Natural killer cell treated with Interleukin-12 subunit alpha and Interleukin-12 subunit beta and Interleukin-15 and Interleukin-18, amount 100 ng/mL, for 72 hours (primary cell): ENCODE measurements around the gene SUPT5H. TPM values are rescaled to one million over a fixed set of nuclear protein-coding genes. Genes with fewer than 3 reads are reported as not detected.
A peak's percentile ranks its signal among the peaks of the same experiment; 100 is the strongest.

Experiments used
- ATAC-seq, 2 donors: fragments of 150-1000 bp; cut with Tn5 transposase in 1 of 2; sonication (Bioruptor Pico), chemical (Tn5 transposase) in 1 of 2; 2 replicates each; pipeline ENCODE4 v1.10.0; 2021
- DNase-seq: peaks from one replicate; pipeline ENCODE4 v3.0.0; 2022; ENCODE audit warnings: low spot score
- H3K27ac Mint-ChIP-seq, 2 donors: 1 replicate in 1 of 2; 2 replicates in 1 of 2; pipeline ENCODE4 v1.8.0; 2022; ENCODE audit warnings: mixed read lengths in 2 of 2, mild to moderate bottlenecking in 1 of 2, moderate library complexity in 1 of 2
- H3K27me3 Mint-ChIP-seq, 2 donors: 1 replicate in 1 of 2; 2 replicates in 1 of 2; pipeline ENCODE4 v1.8.0; 2022; ENCODE audit warnings: mixed read lengths in 2 of 2
- H3K36me3 Mint-ChIP-seq: one replicate; pipeline ENCODE4 v1.8.0; 2022; ENCODE audit warnings: mixed read lengths
- H3K4me1 Mint-ChIP-seq, 2 donors: 1 replicate in 1 of 2; 2 replicates in 1 of 2; pipeline ENCODE4 v1.8.0; 2022; ENCODE audit warnings: low read depth in 2 of 2, mixed read lengths in 2 of 2, mild to moderate bottlenecking in 1 of 2
- H3K4me3 Mint-ChIP-seq: one replicate; pipeline ENCODE4 v1.8.0; 2022; ENCODE audit warnings: mixed read lengths
- H3K9me3 Mint-ChIP-seq: 2 replicates; pipeline ENCODE4 v1.8.0; 2022; ENCODE audit warnings: mixed read lengths
- total RNA-seq, 2 donors: library from RNA; stranded (reverse); gene quantifications; one replicate each; pipeline ENCODE4 v1.2.3, GENCODE V29; 2022

The SUPT5H gene
- total RNA-seq, 2 donors from 2014 or later = 164 to 192 TPM

- Mint-ChIP-seq H3K27ac (no peak overlapping the region), H3K27me3 (peaks cover 27 to 28% of the 10 kb centered on the region in 2 donors), H3K36me3 (peaks cover 12% of the 10 kb centered on the region), H3K4me3 (no peak overlapping the region), H3K4me1 (peaks cover 9 to 11% of the 10 kb centered on the region in 2 donors), H3K9me3 (no peaks in the 10 kb centered on the region)
- ATAC-seq (no peak), DNase-seq (no peak)
Observed at GRCh38 chr19:39512988-39513387, 67.6 kb downstream of the SUPT5H start.

GRCh38 chr19:39514840-39515550 is 69.6 kb downstream of the SUPT5H start, which contains the start of gene SELENOV:
TSS of gene SELENOV (plus strand) at chr19:39515139. CDS start at chr19:39515213, 74 bp downstream.
- H3K4me1 Mint-ChIP-seq = peaks cover 7 to 9% of the 10 kb centered on the region in 2 donors
- H3K9me3 Mint-ChIP-seq = no peaks in the 10 kb centered on the region
- ATAC-seq (peak in 1 of 2 donors; percentile 34), DNase-seq (no peak)
- peaks cover 12% of the 10 kb centered on the region for H3K36me3 Mint-ChIP-seq
- no peak within 1 kb of the TSS for H3K4me3 Mint-ChIP-seq
- no peak within 1 kb of the TSS for H3K27ac Mint-ChIP-seq
- H3K27me3 Mint-ChIP-seq = peaks cover 20 to 24% of the 10 kb centered on the region in 2 donors

- Mint-ChIP-seq H3K4me3 (peak overlapping the region; percentile 54), H3K9me3 (no peaks in the 10 kb centered on the region), H3K4me1 (peaks cover 7 to 9% of the 10 kb centered on the region in 2 donors), H3K27me3 (peaks cover 20 to 24% of the 10 kb centered on the region in 2 donors), H3K27ac (no peak overlapping the region), H3K36me3 (peaks cover 12% of the 10 kb centered on the region)
- no peak for ATAC-seq
- no peak for DNase-seq
Observed at GRCh38 chr19:39515551-39516191, 70.3 kb downstream of the SUPT5H start.

- ATAC-seq = no peak
- no peak overlapping the region for H3K27ac Mint-ChIP-seq
- H3K9me3 Mint-ChIP-seq = no peaks in the 10 kb centered on the region
- H3K4me1 Mint-ChIP-seq = peaks cover 7 to 9% of the 10 kb centered on the region in 2 donors
- peak overlapping the region; percentile 54 for H3K4me3 Mint-ChIP-seq
- H3K36me3 Mint-ChIP-seq = peaks cover 12% of the 10 kb centered on the region
- DNase-seq = no peak
- H3K27me3 Mint-ChIP-seq = peaks cover 20 to 24% of the 10 kb centered on the region in 2 donors
Observed at GRCh38 chr19:39516270-39516669, 70.9 kb downstream of the SUPT5H start.

GRCh38 chr19:39517432-39517831 is 72.0 kb downstream of the SUPT5H start:
- no peaks in the 10 kb centered on the region for H3K9me3 Mint-ChIP-seq
- H3K4me1 Mint-ChIP-seq = peaks cover 7 to 9% of the 10 kb centered on the region in 2 donors
- ATAC-seq (no peak), DNase-seq (no peak)
- peaks cover 12% of the 10 kb centered on the region for H3K36me3 Mint-ChIP-seq
- H3K27ac Mint-ChIP-seq = no peak overlapping the region
- H3K4me3 Mint-ChIP-seq = no peak overlapping the region
- peaks cover 20 to 24% of the 10 kb centered on the region in 2 donors for H3K27me3 Mint-ChIP-seq

- ATAC-seq = no peak
- no peaks in the 10 kb centered on the region for H3K9me3 Mint-ChIP-seq
- peaks cover 20% of the 10 kb centered on the region in 2 donors for H3K27me3 Mint-ChIP-seq
- DNase-seq = no peak
- peaks cover 12% of the 10 kb centered on the region for H3K36me3 Mint-ChIP-seq
- no peak overlapping the region for H3K27ac Mint-ChIP-seq
- H3K4me3 Mint-ChIP-seq = no peak overlapping the region
- H3K4me1 Mint-ChIP-seq = peaks cover 7 to 9% of the 10 kb centered on the region in 2 donors
Observed at GRCh38 chr19:39518458-39518857, 73.1 kb downstream of the SUPT5H start.

- Mint-ChIP-seq H3K27me3 (peaks cover 20% of the 10 kb centered on the region in 2 donors), H3K4me1 (peaks cover 7 to 9% of the 10 kb centered on the region in 2 donors), H3K36me3 (peaks cover 12% of the 10 kb centered on the region), H3K9me3 (no peaks in the 10 kb centered on the region), H3K4me3 (no peak overlapping the region), H3K27ac (no peak overlapping the region)
- ATAC-seq (no peak), DNase-seq (no peak)
Observed at GRCh38 chr19:39518975-39519374, 73.6 kb downstream of the SUPT5H start.

- DNase-seq (no peak), ATAC-seq (no peak)
- H3K27ac Mint-ChIP-seq = no peak overlapping the region
- peaks cover 5 to 7% of the 10 kb centered on the region in 2 donors for H3K4me1 Mint-ChIP-seq
- no peak overlapping the region for H3K4me3 Mint-ChIP-seq
- H3K36me3 Mint-ChIP-seq = peaks cover 12% of the 10 kb centered on the region
- H3K9me3 Mint-ChIP-seq = no peaks in the 10 kb centered on the region
- H3K27me3 Mint-ChIP-seq = peaks cover 16 to 20% of the 10 kb centered on the region in 2 donors
Observed at GRCh38 chr19:39520541-39521484, 75.4 kb downstream of the SUPT5H start.

GRCh38 chr19:39524495-39524894 is 79.1 kb downstream of the SUPT5H start:
- DNase-seq = no peak
- Mint-ChIP-seq H3K27me3 (no peaks in the 10 kb centered on the region), H3K4me1 (peaks cover 0 to 5% of the 10 kb centered on the region in 2 donors), H3K4me3 (no peak overlapping the region), H3K9me3 (no peaks in the 10 kb centered on the region), H3K36me3 (no peaks in the 10 kb centered on the region), H3K27ac (no peak overlapping the region)
- no peak for ATAC-seq

GRCh38 chr19:39525205-39525604 is 79.8 kb downstream of the SUPT5H start:
- no peak overlapping the region for H3K27ac Mint-ChIP-seq
- peaks cover 0 to 5% of the 10 kb centered on the region in 2 donors for H3K4me1 Mint-ChIP-seq
- H3K4me3 Mint-ChIP-seq = no peak overlapping the region
- no peaks in the 10 kb centered on the region for H3K36me3 Mint-ChIP-seq
- DNase-seq (no peak), ATAC-seq (no peak)
- no peaks in the 10 kb centered on the region for H3K9me3 Mint-ChIP-seq
- no peaks in the 10 kb centered on the region for H3K27me3 Mint-ChIP-seq

Other genes starting within 250 kb of the SUPT5H start
- not detected for gene NCCRP1, start 248.6 kb upstream of the SUPT5H start, total RNA-seq
- gene SYCN, start 241.3 kb upstream of the SUPT5H start, total RNA-seq = not detected
- not detected for gene IFNL3, start 200.6 kb upstream of the SUPT5H start, total RNA-seq
- not detected for gene IFNL4, start 196.7 kb upstream of the SUPT5H start, total RNA-seq
- gene IFNL2, start 177.2 kb upstream of the SUPT5H start, total RNA-seq = not detected
- under 1 TPM in 1 of 2 donors, not detected in 1; 0.36 TPM for gene IFNL1, start 149.2 kb upstream of the SUPT5H start, total RNA-seq
- 1 to 10 TPM; 2.3 to 4.9 TPM for gene LRFN1, start 124.7 kb upstream of the SUPT5H start, total RNA-seq
- 100 to 1,000 TPM; 185 to 242 TPM for gene GMFG, start 109.5 kb upstream of the SUPT5H start, total RNA-seq
- 10 to 100 TPM; 81.4 to 95.5 TPM for gene SAMD4B, start 103.2 kb upstream of the SUPT5H start, total RNA-seq
- 10 to 100 TPM; 38.1 to 39.2 TPM for gene PAF1, start 54.5 kb upstream of the SUPT5H start, total RNA-seq
- 10 to 100 TPM; 22.2 to 35.2 TPM for gene MED29, start 54.2 kb upstream of the SUPT5H start, total RNA-seq
- gene ZFP36, start 38.7 kb upstream of the SUPT5H start, total RNA-seq = 10 to 100 TPM; 11.2 to 27.8 TPM
- gene PLEKHG2, start 32.9 kb upstream of the SUPT5H start, total RNA-seq = 10 to 100 TPM; 30.8 to 68.1 TPM
- gene RPS16, start 9.6 kb upstream of the SUPT5H start, total RNA-seq = 1,000 to 10,000 TPM; 1,544 to 1,854 TPM
- 100 to 1,000 TPM in 1 of 2 donors, 10 to 100 TPM in 1; 74.0 to 133 TPM for gene TIMM50, start 35.3 kb downstream of the SUPT5H start, total RNA-seq
- under 1 TPM; 0.21 to 0.92 TPM for gene DLL3, start 53.4 kb downstream of the SUPT5H start, total RNA-seq
- gene SELENOV, start 69.6 kb downstream of the SUPT5H start, total RNA-seq = not detected
- gene EID2B, start 87.3 kb downstream of the SUPT5H start, total RNA-seq = 1 to 10 TPM; 1.9 to 5.4 TPM
- 10 to 100 TPM; 10.4 to 11.4 TPM for gene EID2, start 94.6 kb downstream of the SUPT5H start, total RNA-seq
- not detected for gene LGALS13, start 156.9 kb downstream of the SUPT5H start, total RNA-seq
- not detected for gene LGALS16, start 210.3 kb downstream of the SUPT5H start, total RNA-seq